IMR-90 (cell line): Measurements from ENCODE around the gene PNCK. TPM values are rescaled to one million over a fixed set of nuclear protein-coding genes. Genes with fewer than 3 reads are reported as not detected.

Experiments used
- ATAC-seq: fragments of 200-7000 bp; cut with Tn5 transposase; 2 replicates; pipeline ENCODE4 v1.9.1; 2020; ENCODE audit warnings: low read depth, mild to moderate bottlenecking, moderate library complexity
- BruUV-seq: library from RNA; stranded (reverse); fragments of 400-500 nt; replicated peaks from 2 replicates; lab custom pipeline; 2021; lab: Mats Ljungman, UMichigan
- CTCF ChIA-PET: fragments of 300-600 bp; formaldehyde crosslinking; extraction: SDS; loops from one replicate; lab custom pipeline; 2021; ENCODE audit warnings: antibody characterized with exemption; lab: Yijun Ruan, JAX
- POLR2A ChIA-PET: fragments of 300-600 bp; sonication (Branson Sonifier 250); formaldehyde crosslinking; loops from one replicate; lab custom pipeline; 2022; ENCODE audit warnings: antibody characterized with exemption; ENCODE audit not compliant: unreplicated experiment; lab: Charles Lee
- DNase-seq: peaks from one replicate; pipeline ENCODE4 v3.0.0; 2013
- H2AFZ ChIP-seq: replicated peaks from 2 replicates; pipeline ENCODE3; 2013; ENCODE audit warnings: low read length, mild to moderate bottlenecking; ENCODE audit not compliant: poor library complexity
- H2AK5ac ChIP-seq: 2 replicates; pipeline ENCODE4 v1.6.1; 2013; ENCODE audit warnings: low read depth, low read length, inconsistent platforms
- H2AK9ac ChIP-seq: replicated peaks from 2 replicates; pipeline ENCODE3; 2013; ENCODE audit warnings: mild to moderate bottlenecking, low read depth, low read length, moderate library complexity; ENCODE audit not compliant: poor library complexity
- H2BK120ac ChIP-seq: 2 replicates; pipeline ENCODE4 v1.6.1; 2013; ENCODE audit warnings: low read depth, low read length, inconsistent platforms
- H2BK15ac ChIP-seq: 3 replicates; pipeline ENCODE4 v1.6.1; 2013; ENCODE audit warnings: low read depth, low read length, inconsistent platforms
- H2BK20ac ChIP-seq: 2 replicates; pipeline ENCODE4 v1.6.1; 2013; ENCODE audit warnings: low read depth, mild to moderate bottlenecking, inconsistent platforms, low read length, moderate library complexity
- H2BK5ac ChIP-seq: 2 replicates; pipeline ENCODE4 v1.6.1; 2013; ENCODE audit warnings: mild to moderate bottlenecking, low read depth, low read length, inconsistent platforms; ENCODE audit not compliant: poor library complexity, severe bottlenecking
- H3K14ac ChIP-seq: replicated peaks from 2 replicates; pipeline ENCODE4 v1.6.1; 2013; ENCODE audit warnings: low read depth, low read length, inconsistent platforms
- H3K18ac ChIP-seq: 2 replicates; pipeline ENCODE4 v1.6.1; 2013; ENCODE audit warnings: low read depth, low read length, control low read depth
- H3K23ac ChIP-seq: 2 replicates; pipeline ENCODE4 v1.6.1; 2013; ENCODE audit warnings: low read depth, low read length, inconsistent platforms
- H3K27ac ChIP-seq: 2 replicates; pipeline ENCODE4 v1.5.1; 2013; ENCODE audit warnings: mild to moderate bottlenecking, control low read depth, low read length; ENCODE audit not compliant: insufficient read depth
- H3K27me3 ChIP-seq: 2 replicates; pipeline ENCODE4 v1.6.1; 2013; ENCODE audit warnings: low read length; ENCODE audit not compliant: control insufficient read depth, insufficient read depth
- H3K36me3 ChIP-seq: 2 replicates; pipeline ENCODE4 v1.6.1; 2013; ENCODE audit warnings: low read length, mixed read lengths; ENCODE audit not compliant: control insufficient read depth, insufficient read depth
- H3K4ac ChIP-seq: 2 replicates; pipeline ENCODE4 v1.6.1; 2013; ENCODE audit warnings: low read depth, low read length, inconsistent platforms
- H3K4me1 ChIP-seq: 2 replicates; pipeline ENCODE4 v1.6.1; 2013; ENCODE audit warnings: low read length, mixed read lengths; ENCODE audit not compliant: control insufficient read depth, insufficient read depth
- H3K4me2 ChIP-seq: 2 replicates; pipeline ENCODE4 v1.6.1; 2013; ENCODE audit warnings: low read depth, mild to moderate bottlenecking, control low read depth, low read length, moderate library complexity
- H3K4me3 ChIP-seq: 2 replicates; pipeline ENCODE4 v1.5.1; 2013; ENCODE audit warnings: low read depth, mild to moderate bottlenecking, control low read depth, low read length, moderate library complexity; ENCODE audit not compliant: insufficient read depth
- H3K56ac ChIP-seq: 2 replicates; pipeline ENCODE4 v1.6.1; 2013; ENCODE audit warnings: low read length, inconsistent platforms; ENCODE audit not compliant: insufficient read depth; ENCODE audit errors: extremely low read depth
- H3K79me1 ChIP-seq, 2 experiments: 2 replicates each; pipeline ENCODE4 v1.6.1; 2013; ENCODE audit warnings: low read length in 2 of 2, inconsistent platforms in 1 of 2, low read depth in 1 of 2
- H3K9ac ChIP-seq: 2 replicates; pipeline ENCODE4 v1.6.1; 2013; ENCODE audit warnings: low read depth, low read length, control low read depth
- H3K9me1 ChIP-seq: 2 replicates; pipeline ENCODE4 v1.6.1; 2013; ENCODE audit warnings: low read length, inconsistent platforms; ENCODE audit not compliant: insufficient read depth
- H3K9me3 ChIP-seq: 2 replicates; pipeline ENCODE4 v1.6.1; 2013; ENCODE audit warnings: low read length; ENCODE audit not compliant: control insufficient read depth, insufficient read depth
- H4K20me1 ChIP-seq: 2 replicates; pipeline ENCODE4 v1.6.1; 2013; ENCODE audit warnings: low read length, inconsistent platforms; ENCODE audit not compliant: insufficient read depth
- H4K5ac ChIP-seq: 2 replicates; pipeline ENCODE4 v1.6.1; 2013; ENCODE audit warnings: mild to moderate bottlenecking, low read depth, low read length, control low read depth
- H4K8ac ChIP-seq, 2 experiments: 2 replicates each; pipeline ENCODE4 v1.6.1; 2013; ENCODE audit warnings: low read depth in 2 of 2, low read length in 2 of 2, control low read depth in 1 of 2, inconsistent platforms in 1 of 2
- H4K91ac ChIP-seq: 2 replicates; pipeline ENCODE4 v1.6.1; 2013; ENCODE audit warnings: low read depth, low read length, inconsistent platforms; ENCODE audit not compliant: insufficient read depth
- BHLHE40 ChIP-seq: fragments of 150-350 bp; IDR thresholded peaks from 2 replicates; pipeline ENCODE4 v1.6.1; 2016; ENCODE audit warnings: mild to moderate bottlenecking, low read depth, low read length
- CEBPB ChIP-seq: IDR thresholded peaks from 2 replicates; pipeline ENCODE4 v1.6.1; 2012; ENCODE audit warnings: low read depth, low read length, improper control_type of control experiment
- CHD1 ChIP-seq: IDR thresholded peaks from 2 replicates; pipeline ENCODE4 v1.6.1; 2012; ENCODE audit warnings: low read depth, low read length, improper control_type of control experiment
- FOS ChIP-seq: fragments of 150-350 bp; IDR thresholded peaks from 2 replicates; pipeline ENCODE4 v1.6.1; 2016; ENCODE audit warnings: low read depth, low read length
- MAZ ChIP-seq: IDR thresholded peaks from 2 replicates; pipeline ENCODE4 v1.6.1; 2012; ENCODE audit warnings: low read depth, mild to moderate bottlenecking, low read length, improper control_type of control experiment, moderate library complexity, borderline replicate concordance
- MXI1 ChIP-seq: IDR thresholded peaks from 2 replicates; pipeline ENCODE4 v1.6.1; 2012; ENCODE audit warnings: low read depth, mild to moderate bottlenecking, low read length, moderate library complexity, borderline replicate concordance
- NFE2L2 ChIP-seq: fragments of 150-350 bp; IDR thresholded peaks from 2 replicates; pipeline ENCODE4 v1.6.1; 2016; ENCODE audit warnings: low read depth, mild to moderate bottlenecking, low read length
- POLR2A ChIP-seq: IDR thresholded peaks from 2 replicates; pipeline ENCODE4 v1.6.1; 2012; ENCODE audit warnings: mild to moderate bottlenecking, low read depth, low read length
- RAD21 ChIP-seq: IDR thresholded peaks from 2 replicates; pipeline ENCODE4 v1.6.1; 2012; ENCODE audit warnings: low read length, improper control_type of control experiment
- RCOR1 ChIP-seq: IDR thresholded peaks from 2 replicates; pipeline ENCODE4 v1.6.1; 2012; ENCODE audit warnings: mild to moderate bottlenecking, low read length, improper control_type of control experiment; ENCODE audit not compliant: insufficient replicate concordance
- RFX5 ChIP-seq: IDR thresholded peaks from 2 replicates; pipeline ENCODE4 v1.8.0; 2012; ENCODE audit warnings: low read depth, mild to moderate bottlenecking, low read length, moderate library complexity
- SMC3 ChIP-seq: fragments of 150-350 bp; IDR thresholded peaks from 2 replicates; pipeline ENCODE4 v1.6.1; 2016; ENCODE audit warnings: low read depth, mild to moderate bottlenecking, antibody characterized with exemption, low read length, moderate library complexity
- USF2 ChIP-seq: fragments of 150-350 bp; IDR thresholded peaks from 2 replicates; pipeline ENCODE4 v1.6.1; 2017; ENCODE audit warnings: mild to moderate bottlenecking, antibody characterized with exemption, low read length, low read depth
- WGBS, 2 experiments: methylation state at CpG; one replicate each; pipeline versions ENCODE4 v1.1.5 to v1.1.7; 2013; ENCODE audit warnings: missing lambda C conversion rate in 2 of 2; ENCODE audit not compliant: insufficient read length in 1 of 2; ENCODE audit errors: extremely low coverage in 2 of 2; 5-methylcytosine and 5-hydroxymethylcytosine counted together
- dilution Hi-C: fragments of 300-500 bp; cut with HindIII; formaldehyde crosslinking; loops from one replicate; pipeline ENCODE4 v1.14.3; 2018; ENCODE audit warnings: low sequenced_read_pairs; ENCODE audit not compliant: unreplicated experiment
- in situ Hi-C: fragments of 300-500 bp; cut with MboI; formaldehyde crosslinking; loops from 3 replicates; pipeline ENCODE4 v1.14.3; 2019; ENCODE audit warnings: low sequenced_read_pairs, inconsistent platforms, mixed read lengths
- intact Hi-C: fragments of 100-400 bp; cut with micrococcal nuclease; formaldehyde crosslinking; loops from 2 replicates; pipeline ENCODE4 v1.10.0; 2022
- polyA plus RNA-seq, 3 experiments: library from polyadenylated mRNA; depleted of rRNA; stranded (reverse); fragments of >200 nt; gene quantifications; 2 replicates each; pipeline ENCODE4 v1.2.3, GENCODE V29; 2012; ENCODE audit warnings: low replicate concordance in 1 of 3
- total RNA-seq: library from RNA; depleted of rRNA; stranded (reverse); fragments of >200 nt; gene quantifications from 2 replicates; pipeline ENCODE4 v1.2.3, GENCODE V29; 2012
- TF ChIP-seq, protein P1 (sequence below): conservative IDR thresholded peaks from 2 replicates; pipeline ENCODE4 v1.5.1; 2012; ENCODE audit warnings: mild to moderate bottlenecking, low read depth, low read length, improper control_type of control experiment
- TF ChIP-seq, protein P2 (sequence below): fragments of 150-350 bp; IDR thresholded peaks from 2 replicates; pipeline ENCODE4 v1.6.1; 2016; ENCODE audit warnings: low read depth, mild to moderate bottlenecking, low read length, moderate library complexity, borderline replicate concordance

PNCK gene
- total and polyA plus RNA-seq, 2 of the 4 experiments (the other 2 are of a cell fraction): 0.18 to 0.22 TPM

- ChIA-PET POLR2A (no interaction called here), CTCF (no interaction called here)
- no peak overlapping the region for H2AFZ ChIP-seq
- peaks cover 4% of the 10 kb centered on the region; the same call in 1 of the 2 replicates for H3K9me3 ChIP-seq
- no peak overlapping the region for H2BK20ac ChIP-seq
- ATAC-seq: no peak
- peaks cover 33% of the 10 kb centered on the region for H3K27me3 ChIP-seq
- dilution Hi-C loops (no loop called here), in situ Hi-C loops (no loop called here), intact Hi-C loops (no loop called here)
- no peak overlapping the region for H3K18ac ChIP-seq
- no peak overlapping the region for H2BK120ac ChIP-seq
- H3K9me1 ChIP-seq: no peaks in the 10 kb centered on the region
- DNase-seq: no peak
- no peak overlapping the region for H3K14ac ChIP-seq
- H3K79me1 ChIP-seq: no peaks in the 10 kb centered on the region
- H4K5ac ChIP-seq: no peak overlapping the region
- TF ChIP-seq, protein P1, sequence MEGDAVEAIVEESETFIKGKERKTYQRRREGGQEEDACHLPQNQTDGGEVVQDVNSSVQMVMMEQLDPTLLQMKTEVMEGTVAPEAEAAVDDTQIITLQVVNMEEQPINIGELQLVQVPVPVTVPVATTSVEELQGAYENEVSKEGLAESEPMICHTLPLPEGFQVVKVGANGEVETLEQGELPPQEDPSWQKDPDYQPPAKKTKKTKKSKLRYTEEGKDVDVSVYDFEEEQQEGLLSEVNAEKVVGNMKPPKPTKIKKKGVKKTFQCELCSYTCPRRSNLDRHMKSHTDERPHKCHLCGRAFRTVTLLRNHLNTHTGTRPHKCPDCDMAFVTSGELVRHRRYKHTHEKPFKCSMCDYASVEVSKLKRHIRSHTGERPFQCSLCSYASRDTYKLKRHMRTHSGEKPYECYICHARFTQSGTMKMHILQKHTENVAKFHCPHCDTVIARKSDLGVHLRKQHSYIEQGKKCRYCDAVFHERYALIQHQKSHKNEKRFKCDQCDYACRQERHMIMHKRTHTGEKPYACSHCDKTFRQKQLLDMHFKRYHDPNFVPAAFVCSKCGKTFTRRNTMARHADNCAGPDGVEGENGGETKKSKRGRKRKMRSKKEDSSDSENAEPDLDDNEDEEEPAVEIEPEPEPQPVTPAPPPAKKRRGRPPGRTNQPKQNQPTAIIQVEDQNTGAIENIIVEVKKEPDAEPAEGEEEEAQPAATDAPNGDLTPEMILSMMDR: no peak
- TF ChIP-seq CHD1: no peak
- no peak for TF ChIP-seq BHLHE40
- no peak for TF ChIP-seq MXI1
- no peak for TF ChIP-seq POLR2A
- TF ChIP-seq NFE2L2: no peak
- TF ChIP-seq RAD21: no peak
- TF ChIP-seq SMC3: no peak
- TF ChIP-seq RCOR1: no peak
- no peak for TF ChIP-seq CEBPB
- no peak for TF ChIP-seq RFX5
- TF ChIP-seq, protein P2, sequence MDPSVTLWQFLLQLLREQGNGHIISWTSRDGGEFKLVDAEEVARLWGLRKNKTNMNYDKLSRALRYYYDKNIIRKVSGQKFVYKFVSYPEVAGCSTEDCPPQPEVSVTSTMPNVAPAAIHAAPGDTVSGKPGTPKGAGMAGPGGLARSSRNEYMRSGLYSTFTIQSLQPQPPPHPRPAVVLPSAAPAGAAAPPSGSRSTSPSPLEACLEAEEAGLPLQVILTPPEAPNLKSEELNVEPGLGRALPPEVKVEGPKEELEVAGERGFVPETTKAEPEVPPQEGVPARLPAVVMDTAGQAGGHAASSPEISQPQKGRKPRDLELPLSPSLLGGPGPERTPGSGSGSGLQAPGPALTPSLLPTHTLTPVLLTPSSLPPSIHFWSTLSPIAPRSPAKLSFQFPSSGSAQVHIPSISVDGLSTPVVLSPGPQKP: no peak
- no peak for TF ChIP-seq USF2
- TF ChIP-seq FOS: no peak
- TF ChIP-seq MAZ: no peak
- H2BK5ac ChIP-seq: no peak overlapping the region
- H4K91ac ChIP-seq: no peak overlapping the region
- no peak overlapping the region for H3K4ac ChIP-seq
- H3K56ac ChIP-seq: no peak overlapping the region
- H3K9ac ChIP-seq: no peak overlapping the region
- H3K4me1 ChIP-seq: no peaks in the 10 kb centered on the region
- BruUV-seq: no TSS peak
- no peak overlapping the region for H3K4me2 ChIP-seq
- no peak overlapping the region for H3K4me3 ChIP-seq
- H4K8ac ChIP-seq: no peak overlapping the region
- no peaks in the 10 kb centered on the region for H3K36me3 ChIP-seq
- H3K27ac ChIP-seq: no peak overlapping the region
- H2AK9ac ChIP-seq: no peak overlapping the region
- no peak overlapping the region for H2BK15ac ChIP-seq
- no peak overlapping the region for H3K23ac ChIP-seq
- H4K20me1 ChIP-seq: no peaks in the 10 kb centered on the region
- no peak overlapping the region for H2AK5ac ChIP-seq
- WGBS, 2 experiments: 100% methylated on average over 3 of the region's 6 CpGs; no CpG with 5 or more reads in 1 of the 2 experiments
These were observed 35.6 kb downstream of the PNCK start for GRCh38 chrX:153638041-153638371.
